GM18520 (cell line): ENCODE data around the gene CCNI2.
A peak's percentile ranks its signal among the peaks of the same experiment; 100 is the strongest.

Experiments used
- ATAC-seq: cut with Tn5 transposase; IDR thresholded peaks from one replicate; pipeline ENCODE4 v1.9.1; 2021; ENCODE audit not compliant: unreplicated experiment

CCNI2 gene, protein sequence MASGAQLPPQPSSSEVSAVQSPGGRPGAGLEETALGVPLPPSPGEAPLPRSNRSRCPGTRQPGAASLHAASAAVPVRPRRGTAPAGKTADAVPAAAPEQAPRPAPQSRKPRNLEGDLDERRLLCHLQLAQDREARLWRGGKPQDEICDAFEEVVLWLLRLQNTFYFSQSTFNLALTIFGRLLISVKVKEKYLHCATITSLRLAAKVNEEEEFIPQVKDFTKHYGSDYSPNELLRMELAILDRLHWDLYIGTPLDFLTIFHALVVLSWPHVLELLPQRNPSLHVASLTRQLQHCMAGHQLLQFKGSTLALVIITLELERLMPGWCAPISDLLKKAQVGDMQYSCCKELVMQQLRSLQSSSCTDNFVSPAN

DNA sequence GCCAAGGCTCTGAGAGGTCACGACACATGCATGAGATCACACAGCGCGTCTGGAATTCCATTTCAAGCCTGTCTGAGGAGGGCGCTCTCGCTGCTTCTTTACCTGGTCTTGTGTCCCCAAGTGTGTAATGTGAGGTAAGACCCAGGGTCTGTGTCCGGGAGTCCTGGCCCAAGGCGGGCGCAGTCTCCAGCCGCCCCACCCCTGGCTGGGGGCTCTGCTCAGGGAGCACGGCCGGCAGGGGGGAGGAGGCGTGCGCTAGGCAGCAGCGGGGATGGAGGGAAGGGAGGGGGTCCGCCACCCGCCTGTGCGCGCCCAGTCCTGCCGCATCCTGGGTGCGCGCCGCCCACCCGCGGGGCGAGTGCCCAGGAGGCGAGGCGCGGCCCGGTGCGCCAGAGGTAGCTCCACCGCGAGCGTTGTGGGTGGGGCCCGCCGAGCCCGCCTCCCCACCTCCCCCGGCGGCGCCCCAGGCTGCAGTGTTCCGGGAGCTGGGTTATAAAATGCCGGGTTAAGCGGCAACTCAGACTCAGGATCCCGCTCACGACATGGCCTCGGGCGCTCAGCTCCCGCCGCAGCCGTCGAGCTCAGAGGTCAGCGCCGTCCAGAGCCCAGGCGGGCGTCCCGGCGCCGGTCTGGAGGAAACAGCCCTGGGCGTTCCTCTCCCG lies at the start of gene CCNI2:
Gene CCNI2, plus strand, starts transcription at position 473 of the 662 bp plus-strand sequence. Its CDS starts 70 bp downstream, at position 543.
- no peak for ATAC-seq

- ATAC-seq, result no peak
Observed at GRCh38 chr5:132704875-132705274, 42.4 kb upstream of the CCNI2 start.

- ATAC-seq, result no peak
Observed at GRCh38 chr5:132708645-132709044, 38.6 kb upstream of the CCNI2 start.

DNA sequence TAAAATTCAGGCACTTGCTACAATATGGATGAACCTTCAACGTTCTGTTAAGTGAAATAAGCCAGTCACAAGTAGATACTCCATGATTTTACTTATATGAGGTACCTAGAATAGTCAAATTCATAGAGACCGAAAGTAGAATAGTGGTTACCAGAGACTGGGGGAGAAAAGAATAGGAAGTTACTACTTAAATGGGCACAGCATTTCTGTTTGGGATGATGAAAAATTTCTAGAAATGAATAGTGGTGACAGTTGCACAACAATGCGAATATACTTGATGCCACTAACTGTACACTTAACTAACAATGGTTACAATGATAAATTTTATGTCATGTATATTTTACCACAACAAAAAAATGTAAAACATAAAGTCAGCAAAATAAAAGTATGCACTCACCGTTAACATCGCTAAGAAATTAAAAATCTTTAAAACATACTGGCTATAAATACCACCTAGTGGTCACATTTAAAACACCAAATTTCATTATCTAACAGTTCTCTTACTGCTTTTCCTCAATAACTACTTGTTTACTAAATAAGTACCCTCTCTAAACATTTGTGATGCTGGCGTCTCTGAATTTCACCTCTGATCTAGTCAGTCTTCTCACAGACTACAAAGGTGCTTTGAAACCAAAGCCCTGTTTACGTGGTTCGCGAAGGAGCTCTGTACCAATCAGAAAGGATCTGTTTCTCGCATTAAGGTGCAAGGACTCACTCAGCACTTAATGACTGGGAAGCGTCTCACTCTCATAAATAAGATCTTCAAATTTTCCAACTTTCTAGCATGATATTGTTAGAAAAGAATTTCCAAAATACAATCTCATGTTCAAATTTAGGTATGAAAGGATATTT lies 32.5 kb upstream of the CCNI2 start:
- no peak for ATAC-seq

- ATAC-seq, result no peak
Observed at GRCh38 chr5:132718544-132719312, 28.5 kb upstream of the CCNI2 start.

DNA sequence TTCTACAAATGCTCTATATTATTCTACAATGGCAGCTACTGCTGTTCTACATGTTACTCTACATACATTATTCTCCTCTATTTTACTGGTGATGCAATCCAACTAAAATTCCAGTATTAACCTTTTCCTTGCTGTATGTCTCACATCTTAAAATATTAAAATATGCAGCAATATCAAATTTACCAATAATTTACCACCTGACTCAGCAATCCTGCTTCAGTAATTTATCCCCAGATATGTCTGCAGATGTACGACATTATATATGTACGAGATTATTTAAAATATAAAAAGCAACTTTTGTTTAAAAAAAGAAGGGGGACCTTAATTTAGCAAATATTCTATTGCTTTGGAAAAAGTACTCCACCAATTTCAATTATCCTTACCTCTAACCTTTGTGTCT lies 21.5 kb upstream of the CCNI2 start:
- ATAC-seq, result no peak

DNA sequence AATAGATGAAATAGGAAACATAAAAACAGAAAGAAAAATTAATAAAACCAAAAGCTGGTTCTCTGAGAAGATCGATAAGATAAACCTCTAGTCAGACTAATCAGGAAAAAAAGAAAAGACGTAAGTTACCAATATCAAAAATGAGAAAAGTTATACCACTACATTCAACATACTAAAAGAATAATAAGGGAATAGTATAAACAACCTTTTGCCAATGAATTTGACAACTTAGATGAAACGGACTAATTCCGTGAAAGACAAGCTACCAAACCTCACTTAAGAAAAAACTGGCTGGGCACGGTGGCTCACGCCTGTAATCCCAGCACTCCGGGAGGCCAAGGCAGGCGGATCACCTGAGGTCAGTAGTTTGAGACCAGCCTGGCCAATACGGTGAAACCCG lies 17.3 kb upstream of the CCNI2 start:
- ATAC-seq, result no peak

DNA sequence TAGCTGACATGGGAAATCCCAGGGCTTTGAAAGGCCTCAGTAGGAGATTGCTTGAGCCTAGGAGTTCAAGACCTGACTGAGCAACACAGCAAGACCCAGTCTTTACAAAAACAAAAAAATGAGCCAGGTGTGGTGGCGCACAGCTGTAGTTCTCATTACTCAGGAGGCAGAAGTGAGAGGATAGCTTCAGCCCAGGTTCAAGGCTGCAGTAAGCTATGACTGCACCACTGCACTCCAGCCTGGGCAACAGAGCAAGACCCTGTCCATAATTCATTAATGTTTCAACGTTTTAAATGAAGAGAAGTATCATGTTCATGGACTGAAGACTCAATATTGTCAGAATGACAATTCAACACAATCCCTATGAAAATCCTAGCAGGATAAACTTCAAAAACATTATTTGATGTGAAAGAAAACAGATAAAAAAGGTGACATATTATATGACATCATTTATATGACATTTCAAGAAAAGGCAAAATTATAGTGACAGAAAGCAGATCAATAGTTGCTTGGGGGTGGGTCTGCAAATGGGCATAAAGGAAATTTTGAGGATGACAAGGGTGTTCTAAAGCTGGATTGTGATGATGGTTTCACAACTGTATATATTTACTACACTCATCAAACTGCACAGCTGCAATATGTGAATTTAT lies 13.6 kb upstream of the CCNI2 start:
- no peak for ATAC-seq

GRCh38 chr5:132734687-132735086 lies 12.5 kb upstream of the CCNI2 start:
- no peak for ATAC-seq

GRCh38 chr5:132736853-132737833 lies 10.1 kb upstream of the CCNI2 start, which contains the start of gene KIF3A:
Gene KIF3A, minus strand, starts transcription at chr5:132737546. Its CDS starts 127 bp downstream, at chr5:132737419.
- peak; percentile 73 for ATAC-seq

DNA sequence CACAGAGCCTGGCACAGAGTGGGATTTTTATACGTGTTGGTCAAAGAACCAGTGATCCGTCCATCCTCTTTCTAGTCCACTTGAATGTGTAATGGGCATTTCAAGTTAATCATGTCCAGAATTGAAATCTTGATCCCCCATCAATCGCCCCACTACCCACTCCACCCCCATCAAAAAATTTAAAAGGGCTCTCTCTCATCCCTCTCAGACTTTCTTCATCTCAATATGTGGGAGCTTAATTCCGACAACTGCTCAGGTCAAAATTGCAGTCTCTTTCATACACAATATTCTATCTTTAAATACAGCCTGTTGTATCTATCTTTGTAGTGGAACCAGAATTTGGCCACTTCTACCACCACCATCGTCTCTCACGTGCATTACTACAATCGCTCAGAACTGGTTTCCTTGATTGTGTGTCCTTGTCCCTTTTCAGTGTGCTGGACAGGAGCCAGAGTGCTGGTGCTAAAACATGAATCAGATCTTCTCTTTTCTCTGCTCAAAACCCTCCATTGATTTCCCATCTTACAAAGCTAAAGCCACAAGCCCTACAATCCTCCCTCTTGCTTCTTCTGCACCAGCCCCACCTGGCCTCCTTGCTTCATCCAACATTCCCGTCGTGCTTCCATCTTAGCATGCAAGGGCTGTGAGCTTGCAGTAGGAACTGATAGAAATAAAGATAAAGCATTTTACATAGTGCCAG lies 9.1 kb upstream of the CCNI2 start:
- ATAC-seq, result no peak

DNA sequence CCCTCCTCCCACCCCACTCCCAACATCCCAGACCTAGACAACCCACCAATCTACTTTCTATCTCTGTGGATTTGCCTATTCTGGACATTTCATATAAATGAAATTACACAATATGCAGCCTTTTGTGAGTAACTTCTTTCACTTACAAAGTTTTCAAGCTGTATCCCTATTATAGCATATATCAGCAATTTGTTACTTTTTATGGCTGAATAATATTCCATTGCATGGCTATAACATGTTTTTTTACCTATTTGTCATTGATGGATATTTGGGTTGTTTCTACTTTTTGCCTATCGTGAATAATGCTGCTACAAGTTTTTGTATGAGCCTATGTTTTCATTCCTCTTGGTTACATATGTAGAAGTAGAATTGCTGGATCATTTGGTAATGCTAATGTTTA lies 8.0 kb upstream of the CCNI2 start:
- no peak for ATAC-seq

- ATAC-seq, result no peak
Observed at GRCh38 chr5:132742158-132742557, 5.1 kb upstream of the CCNI2 start.

- ATAC-seq, result no peak
Observed at GRCh38 chr5:132742626-132743025, 4.6 kb upstream of the CCNI2 start.

DNA sequence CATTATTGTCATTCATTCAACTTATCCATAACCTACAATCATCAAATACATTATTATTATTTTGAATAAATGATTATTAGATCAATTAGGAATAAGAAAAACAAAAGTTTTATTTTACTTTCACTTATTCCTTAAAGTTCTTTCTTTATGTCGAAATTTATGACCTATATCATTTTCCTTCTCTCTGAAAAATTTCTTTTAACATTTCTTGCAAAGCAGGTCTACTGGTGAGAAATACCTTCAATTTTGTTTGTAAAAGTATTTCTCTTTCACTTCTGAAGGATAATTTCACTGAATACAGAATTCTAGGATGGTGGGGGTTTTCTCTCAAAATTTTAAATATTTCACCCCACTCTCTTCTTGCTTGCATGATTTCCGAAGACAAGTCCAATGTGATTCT lies 2.6 kb upstream of the CCNI2 start:
- ATAC-seq, result no peak

DNA sequence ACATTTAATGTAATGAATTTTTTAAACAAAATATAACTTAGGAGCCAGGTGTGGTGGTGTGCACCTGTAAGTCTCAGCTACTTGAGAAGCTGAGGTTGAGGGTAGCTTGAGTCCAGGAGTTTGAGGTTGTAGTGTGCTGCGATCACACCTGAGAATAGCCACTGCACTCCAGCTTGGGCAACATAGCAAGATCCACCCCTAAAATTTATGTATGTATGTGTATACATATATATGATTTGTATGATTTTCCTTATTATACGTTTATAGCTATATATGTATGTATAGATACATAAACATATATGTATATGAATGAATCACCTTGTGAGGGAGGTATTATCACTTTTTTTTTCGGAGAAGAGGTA lies 653 bp upstream of the CCNI2 start:
- no peak for ATAC-seq

GRCh38 chr5:132747616-132748440 lies 602 bp downstream of the CCNI2 start:
- no peak for ATAC-seq

- ATAC-seq, result no peak
Observed at GRCh38 chr5:132748522-132749000, 1.3 kb downstream of the CCNI2 start.
